Colonic mucosa (tissue), 4 donors: ENCODE measurements around the gene KRTAP3-1. TPM values are rescaled to one million over a fixed set of nuclear protein-coding genes. Genes with fewer than 3 reads are reported as not detected.

Experiments
- DNase-seq: peaks from one replicate; pipeline ENCODE4 v3.0.0-alpha.2; 2020
- H3K27ac ChIP-seq: fragments of 200-600 bp; one replicate; pipeline ENCODE4 v1.8.0; 2021
- H3K27me3 ChIP-seq: fragments of 200-600 bp; one replicate; pipeline ENCODE4 v1.8.0; 2021
- H3K36me3 ChIP-seq: fragments of 200-600 bp; one replicate; pipeline ENCODE4 v1.8.0; 2021
- H3K4me1 ChIP-seq: fragments of 200-600 bp; one replicate; pipeline ENCODE4 v1.8.0; 2021; ENCODE audit warnings: mild to moderate bottlenecking
- H3K4me3 ChIP-seq: fragments of 200-600 bp; one replicate; pipeline ENCODE4 v1.8.0; 2021
- H3K9ac ChIP-seq, 2 donors: one replicate each; pipeline ENCODE4 v1.7.0; 2013; ENCODE audit warnings: control low read depth in 2 of 2, low read depth in 2 of 2, low read length in 2 of 2
- H3K9me3 ChIP-seq: fragments of 200-600 bp; one replicate; pipeline ENCODE4 v1.8.0; 2021
- intact Hi-C: fragments of 100-400 bp; cut with DNase I; formaldehyde crosslinking; loops from one replicate; pipeline ENCODE4 v1.14.1; 2022
- total RNA-seq, 2 donors: library from RNA; stranded (reverse); fragmentation: NEBNext Ultra II Directional in 1 of 2; extraction: Animal tissue kit (Norgen Biotek cat#: 25700) in 1 of 2; gene quantifications; one replicate each; pipeline ENCODE4 v1.2.1, GENCODE V29; 2021
- TF ChIP-seq, protein P1 (sequence below): fragments of 200-600 bp; IDR thresholded peaks from one replicate; pipeline ENCODE4 v1.8.0; 2022; ENCODE audit warnings: antibody characterized with exemption, mild to moderate bottlenecking
- donor health status: healthy.
- donor health status: DM: no; HTN: no; CAD: no.
- donor health status: DM: no; HTN: no; CAD: no.

The KRTAP3-1 gene
- total RNA-seq, 2 donors from 2014 or later, result not detected

DNA sequence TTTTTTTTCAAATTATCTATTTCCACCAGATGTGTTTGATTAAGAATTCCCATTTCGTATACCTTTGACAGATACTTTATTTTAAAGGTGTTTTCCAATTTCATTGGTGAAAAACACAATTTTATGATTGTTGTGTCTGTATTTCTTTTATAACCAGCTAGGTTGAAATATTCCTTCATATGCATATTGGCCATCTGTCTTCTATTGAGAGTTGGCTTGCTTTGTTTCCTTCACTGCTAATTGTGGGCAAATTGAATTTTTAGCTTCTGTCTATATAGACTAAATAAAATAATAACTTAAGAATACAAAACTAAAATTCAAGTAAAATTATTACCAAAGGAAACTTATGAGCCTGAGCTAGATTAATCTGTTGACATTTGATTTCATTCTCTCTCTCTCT lies 13.8 kb downstream of the KRTAP3-1 start:
- no peaks in the 10 kb centered on the region for H3K9me3 ChIP-seq
- no peaks in the 10 kb centered on the region for H3K36me3 ChIP-seq
- H3K9ac ChIP-seq, result no peak overlapping the region
- H3K4me3 ChIP-seq, result no peak overlapping the region
- TF ChIP-seq, protein P1, sequence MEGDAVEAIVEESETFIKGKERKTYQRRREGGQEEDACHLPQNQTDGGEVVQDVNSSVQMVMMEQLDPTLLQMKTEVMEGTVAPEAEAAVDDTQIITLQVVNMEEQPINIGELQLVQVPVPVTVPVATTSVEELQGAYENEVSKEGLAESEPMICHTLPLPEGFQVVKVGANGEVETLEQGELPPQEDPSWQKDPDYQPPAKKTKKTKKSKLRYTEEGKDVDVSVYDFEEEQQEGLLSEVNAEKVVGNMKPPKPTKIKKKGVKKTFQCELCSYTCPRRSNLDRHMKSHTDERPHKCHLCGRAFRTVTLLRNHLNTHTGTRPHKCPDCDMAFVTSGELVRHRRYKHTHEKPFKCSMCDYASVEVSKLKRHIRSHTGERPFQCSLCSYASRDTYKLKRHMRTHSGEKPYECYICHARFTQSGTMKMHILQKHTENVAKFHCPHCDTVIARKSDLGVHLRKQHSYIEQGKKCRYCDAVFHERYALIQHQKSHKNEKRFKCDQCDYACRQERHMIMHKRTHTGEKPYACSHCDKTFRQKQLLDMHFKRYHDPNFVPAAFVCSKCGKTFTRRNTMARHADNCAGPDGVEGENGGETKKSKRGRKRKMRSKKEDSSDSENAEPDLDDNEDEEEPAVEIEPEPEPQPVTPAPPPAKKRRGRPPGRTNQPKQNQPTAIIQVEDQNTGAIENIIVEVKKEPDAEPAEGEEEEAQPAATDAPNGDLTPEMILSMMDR, result no peak
- H3K27ac ChIP-seq, result no peak overlapping the region
- DNase-seq, result no peak
- H3K27me3 ChIP-seq, result no peaks in the 10 kb centered on the region
- H3K4me1 ChIP-seq, result no peaks in the 10 kb centered on the region
- intact Hi-C loops, result no loop called here

GRCh38 chr17:40993839-40994238 lies 15.1 kb downstream of the KRTAP3-1 start, which contains the start of gene KRTAP3-3:
Gene KRTAP3-3, minus strand, starts transcription at chr17:40994164. Its CDS starts 67 bp downstream, at chr17:40994097.
- Histone ChIP-seq H3K27me3 (no peaks in the 10 kb centered on the region), H3K36me3 (no peaks in the 10 kb centered on the region), H3K9me3 (no peaks in the 10 kb centered on the region), H3K27ac (no peak within 1 kb of the TSS), H3K4me3 (no peak within 1 kb of the TSS), H3K4me1 (no peaks in the 10 kb centered on the region), H3K9ac (no peak within 1 kb of the TSS)
- intact Hi-C loops, result no loop called here
- no peak for DNase-seq
- TF ChIP-seq, protein P1, result no peak

DNA sequence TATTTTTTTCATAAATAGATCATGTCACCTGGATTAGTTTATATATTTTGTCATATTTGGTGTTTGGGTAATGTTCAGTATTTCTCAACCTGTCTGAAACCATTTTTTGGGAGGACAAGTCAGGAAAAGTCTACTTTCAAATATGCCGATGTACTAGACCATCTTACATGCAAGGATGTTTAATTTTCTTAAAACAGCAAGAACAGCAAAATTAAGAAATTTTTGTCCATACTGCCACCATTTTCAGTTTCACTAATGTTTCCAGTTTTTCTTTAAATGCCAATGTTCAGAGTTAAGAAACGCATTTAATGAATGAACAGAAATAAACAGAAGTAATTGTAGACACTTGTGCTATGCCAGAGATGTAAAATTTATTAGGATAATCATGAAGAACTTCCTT lies 15.8 kb downstream of the KRTAP3-1 start:
- Histone ChIP-seq H3K4me1 (no peaks in the 10 kb centered on the region), H3K27me3 (no peaks in the 10 kb centered on the region), H3K27ac (no peak overlapping the region), H3K9ac (no peak overlapping the region), H3K36me3 (no peaks in the 10 kb centered on the region), H3K4me3 (no peak overlapping the region), H3K9me3 (no peaks in the 10 kb centered on the region)
- intact Hi-C loops, result no loop called here
- TF ChIP-seq, protein P1, result no peak
- DNase-seq, result no peak

GRCh38 chr17:40992666-40993065 lies 16.3 kb downstream of the KRTAP3-1 start:
- Histone ChIP-seq H3K27ac (no peak overlapping the region), H3K36me3 (no peaks in the 10 kb centered on the region), H3K27me3 (no peaks in the 10 kb centered on the region), H3K4me3 (no peak overlapping the region), H3K9ac (no peak overlapping the region), H3K4me1 (no peaks in the 10 kb centered on the region), H3K9me3 (no peaks in the 10 kb centered on the region)
- intact Hi-C loops, result no loop called here
- no peak for DNase-seq
- TF ChIP-seq, protein P1, result no peak

- Histone ChIP-seq H3K9ac (no peak overlapping the region), H3K36me3 (no peaks in the 10 kb centered on the region), H3K27ac (no peak overlapping the region), H3K9me3 (no peaks in the 10 kb centered on the region), H3K27me3 (no peaks in the 10 kb centered on the region), H3K4me1 (no peaks in the 10 kb centered on the region), H3K4me3 (no peak overlapping the region)
- DNase-seq, result no peak
- intact Hi-C loops, result no loop called here
- TF ChIP-seq, protein P1, result no peak
Observed at GRCh38 chr17:40986920-40987319, 22.0 kb downstream of the KRTAP3-1 start.
